HG02571 (cell line): ENCODE data around the gene ZDHHC24.
"Not testable (repeated sequence)": the region's sequence is repeated elsewhere in the genome, so short reads cannot be mapped to it uniquely, and the experiment has no call there.

ENCODE experiments used
- ATAC-seq: cut with Tn5 transposase; IDR thresholded peaks from one replicate; pipeline ENCODE4 v1.9.1; 2021; ENCODE audit warnings: mild to moderate bottlenecking, moderate library complexity; ENCODE audit not compliant: unreplicated experiment

ZDHHC24 gene

GRCh38 chr11:66546966-66547661 lies 1.3 kb upstream of the ZDHHC24 start:
- ATAC-seq = no peak

- ATAC-seq = no peak
These were observed 619 bp upstream of the ZDHHC24 start, which contains the start of gene ACTN3 for GRCh38 chr11:66546368-66546965. Gene ACTN3, plus strand, starts transcription at chr11:66546903. Its CDS starts 35 bp downstream, at chr11:66546938.

GRCh38 chr11:66544952-66545351 lies 896 bp downstream of the ZDHHC24 start:
- ATAC-seq = not testable (repeated sequence)

- no peak for ATAC-seq
These were observed 2.4 kb downstream of the ZDHHC24 start for GRCh38 chr11:66543263-66544107.

- ATAC-seq = no peak
These were observed 3.5 kb downstream of the ZDHHC24 start for GRCh38 chr11:66542362-66542761.

GRCh38 chr11:66541892-66542291 lies 4.0 kb downstream of the ZDHHC24 start:
- ATAC-seq = no peak

- not testable (repeated sequence) for ATAC-seq
These were observed 5.2 kb downstream of the ZDHHC24 start for GRCh38 chr11:66540598-66540997.

- no peak for ATAC-seq
These were observed 6.0 kb downstream of the ZDHHC24 start for GRCh38 chr11:66539870-66540213.

GRCh38 chr11:66539170-66539869 lies 6.5 kb downstream of the ZDHHC24 start:
- ATAC-seq = no peak

GRCh38 chr11:66532784-66533183 lies 13.1 kb downstream of the ZDHHC24 start:
- no peak for ATAC-seq

- no peak for ATAC-seq
These were observed 14.0 kb downstream of the ZDHHC24 start for GRCh38 chr11:66531841-66532240.

GRCh38 chr11:66530927-66531709 lies 14.7 kb downstream of the ZDHHC24 start:
- no peak for ATAC-seq

GRCh38 chr11:66529655-66530054 lies 16.2 kb downstream of the ZDHHC24 start:
- no peak for ATAC-seq

GRCh38 chr11:66529069-66529468 lies 16.8 kb downstream of the ZDHHC24 start:
- ATAC-seq = no peak

- no peak for ATAC-seq
These were observed 21.4 kb downstream of the ZDHHC24 start for GRCh38 chr11:66524304-66525040.

GRCh38 chr11:66523611-66524010 lies 22.2 kb downstream of the ZDHHC24 start:
- ATAC-seq = no peak

- no peak for ATAC-seq
These were observed 34.9 kb downstream of the ZDHHC24 start for GRCh38 chr11:66510990-66511339.

GRCh38 chr11:66510271-66510989 lies 35.4 kb downstream of the ZDHHC24 start, which contains the start of gene BBS1:
Gene BBS1, plus strand, starts transcription at chr11:66510635. Its CDS starts 25 bp downstream, at chr11:66510660.
- peak; percentile 62 for ATAC-seq

- ATAC-seq = no peak
These were observed 36.7 kb downstream of the ZDHHC24 start for GRCh38 chr11:66509131-66509561.
